Fibroblast of the aortic adventitia (primary cell): ENCODE data around the gene YY2. TPM values are rescaled to one million over a fixed set of nuclear protein-coding genes. Genes with fewer than 3 reads are reported as not detected.

Experiments
- DNase-seq: peaks from one replicate; pipeline ENCODE4 v3.0.0-alpha.2; 2010; ENCODE audit warnings: low read depth
- H3K4me3 ChIP-seq: 2 replicates; pipeline ENCODE4 v1.5.1; 2011; ENCODE audit warnings: low read depth, mild to moderate bottlenecking, control low read depth, low read length, moderate library complexity
- CTCF ChIP-seq: IDR thresholded peaks from 2 replicates; pipeline ENCODE4 v1.5.1; 2011; ENCODE audit warnings: mild to moderate bottlenecking, low read length, control low read depth, inconsistent platforms; ENCODE audit not compliant: insufficient read depth
- total RNA-seq: library from RNA; depleted of rRNA; stranded (reverse); fragments of >200 nt; gene quantifications from 2 replicates; pipeline ENCODE4 v1.2.3, GENCODE V29; 2012; ENCODE audit warnings: low replicate concordance

Gene YY2
- total RNA-seq, 1 donor = 2.4 TPM

- no peak overlapping the region for H3K4me3 ChIP-seq
- TF ChIP-seq CTCF = no peak
- no peak for DNase-seq
These were observed 33.9 kb upstream of the YY2 start for GRCh38 chrX:21821875-21822274.

GRCh38 chrX:21831496-21831895 is 24.3 kb upstream of the YY2 start:
- H3K4me3 ChIP-seq = no peak overlapping the region
- no peak for DNase-seq
- TF ChIP-seq CTCF = no peak

GRCh38 chrX:21837056-21837455 is 18.7 kb upstream of the YY2 start:
- TF ChIP-seq CTCF = no peak
- no peak overlapping the region for H3K4me3 ChIP-seq
- DNase-seq = no peak

- no peak for DNase-seq
- no peak for TF ChIP-seq CTCF
- H3K4me3 ChIP-seq = peak overlapping the region; percentile 73
These were observed 16.9 kb upstream of the YY2 start for GRCh38 chrX:21838937-21839333.

- DNase-seq = peak; percentile 94
- TF ChIP-seq CTCF = no peak
- peak within 1 kb of the TSS; percentile 73 for H3K4me3 ChIP-seq
These were observed 16.2 kb upstream of the YY2 start, which contains the start of gene MBTPS2 for GRCh38 chrX:21839334-21840192. Gene MBTPS2, plus strand, starts transcription at chrX:21839617. Its CDS starts 118 bp downstream, at chrX:21839735.

DNA sequence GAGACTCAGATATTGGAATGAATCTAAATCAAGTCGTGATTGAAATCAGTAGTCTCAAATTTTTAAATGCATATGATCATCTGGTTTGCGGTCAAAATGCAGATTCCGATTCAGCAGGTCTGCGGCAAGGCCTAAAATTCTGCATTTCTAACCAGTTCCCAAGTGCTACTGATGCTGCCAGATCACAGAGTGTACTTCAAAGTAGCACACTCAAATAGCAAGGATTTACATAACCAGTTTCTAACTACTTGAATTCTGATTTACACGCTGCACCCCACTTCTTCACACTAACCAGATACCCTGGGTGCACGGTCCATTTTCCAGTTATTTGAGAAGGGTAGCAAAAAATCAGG is 15.6 kb upstream of the YY2 start:
- peak overlapping the region; percentile 73 for H3K4me3 ChIP-seq
- peak; percentile 23 for DNase-seq
- no peak for TF ChIP-seq CTCF
